H1 (cell line): Measurements from ENCODE around the gene CLCA1. TPM values are rescaled to one million over a fixed set of nuclear protein-coding genes. Genes with fewer than 3 reads are reported as not detected.

Experiments used
- CTCF ChIA-PET: fragments of 300-600 bp; sonication (Branson Sonifier 250); formaldehyde crosslinking; loops from one replicate; lab custom pipeline; 2021; ENCODE audit not compliant: partially characterized antibody; lab: Charles Lee
- POLR2A ChIA-PET: fragments of 300-600 bp; sonication (Branson Sonifier 250); formaldehyde crosslinking; loops from one replicate; lab custom pipeline; 2021; ENCODE audit warnings: inconsistent platforms; ENCODE audit not compliant: partially characterized antibody; lab: Charles Lee
- DNase-seq, 2 experiments: peaks; one replicate each; pipeline versions ENCODE4 v3.0.0 to v3.0.0-alpha.2; 2010 to 2022; ENCODE audit warnings: low spot score in 2 of 2, low read depth in 1 of 2, mixed read lengths in 1 of 2
- FAIRE-seq: peaks from 2 replicates; lab custom pipeline; 2011; peaks lifted over from hg19 to GRCh38; lab: Jason Lieb, UNC
- H2AFZ ChIP-seq: 2 replicates; pipeline ENCODE4 v1.8.1; 2012; ENCODE audit warnings: low read length, inconsistent platforms
- H2AK5ac ChIP-seq: 2 replicates; pipeline ENCODE4 v1.6.1; 2013; ENCODE audit warnings: low read depth, low read length
- H2BK120ac ChIP-seq: replicated peaks from 2 replicates; pipeline ENCODE3; 2013; ENCODE audit warnings: low read depth, low read length, inconsistent platforms
- H2BK12ac ChIP-seq: 2 replicates; pipeline ENCODE4 v1.6.1; 2013; ENCODE audit warnings: low read depth, low read length
- H2BK15ac ChIP-seq: 2 replicates; pipeline ENCODE4 v1.6.1; 2013; ENCODE audit warnings: low read length
- H2BK20ac ChIP-seq: 2 replicates; pipeline ENCODE4 v1.6.1; 2013; ENCODE audit warnings: low read length
- H2BK5ac ChIP-seq: 2 replicates; pipeline ENCODE4 v1.6.1; 2013; ENCODE audit warnings: low read depth, low read length
- H3K14ac ChIP-seq: 2 replicates; pipeline ENCODE4 v1.6.1; 2013; ENCODE audit warnings: inconsistent platforms; ENCODE audit not compliant: insufficient read length
- H3K18ac ChIP-seq: 2 replicates; pipeline ENCODE4 v1.6.1; 2013; ENCODE audit warnings: low read length; ENCODE audit errors: extremely low read depth
- H3K23ac ChIP-seq: 2 replicates; pipeline ENCODE4 v1.6.1; 2013; ENCODE audit warnings: inconsistent platforms; ENCODE audit not compliant: insufficient read length
- H3K23me2 ChIP-seq: 2 replicates; pipeline ENCODE4 v1.6.1; 2013; ENCODE audit warnings: low read depth, low read length
- H3K27ac ChIP-seq: 2 replicates; pipeline ENCODE4 v1.6.1; 2011; ENCODE audit warnings: low read depth, low read length, inconsistent platforms
- H3K27me3 ChIP-seq, 4 experiments: replicated peaks in 1 of 4; 1 replicate in 1 of 4; 2 replicates in 3 of 4; pipeline versions ENCODE4 v1.6.1 to v1.8.1; 2011 to 2013; ENCODE audit warnings: low read length in 3 of 4, mild to moderate bottlenecking in 3 of 4, inconsistent platforms in 2 of 4, mixed read lengths in 2 of 4, moderate library complexity in 1 of 4; ENCODE audit not compliant: control insufficient read depth in 3 of 4, insufficient read depth in 3 of 4; ENCODE audit errors: extremely low read depth in 1 of 4
- H3K36me3 ChIP-seq, 4 experiments: 2 replicates each; pipeline versions ENCODE4 v1.6.1 to v1.8.1; 2011 to 2013; ENCODE audit warnings: mild to moderate bottlenecking in 4 of 4, low read length in 3 of 4, moderate library complexity in 2 of 4, control low read depth in 1 of 4, inconsistent platforms in 1 of 4; ENCODE audit not compliant: insufficient read depth in 4 of 4, control insufficient read depth in 2 of 4
- H3K4ac ChIP-seq: replicated peaks from 2 replicates; pipeline ENCODE3; 2013; ENCODE audit warnings: low read length, low read depth, mixed read lengths, inconsistent platforms; ENCODE audit not compliant: insufficient read length
- H3K4me1 ChIP-seq, 4 experiments: replicated peaks in 1 of 4; 1 replicate in 1 of 4; 2 replicates in 3 of 4; pipeline versions ENCODE4 v1.6.1 to v1.8.1; 2011 to 2013; ENCODE audit warnings: low read length in 3 of 4, inconsistent platforms in 2 of 4, mixed read lengths in 1 of 4; ENCODE audit not compliant: insufficient read depth in 4 of 4, control insufficient read depth in 3 of 4
- H3K4me2 ChIP-seq, 2 experiments: 2 replicates each; pipeline versions ENCODE4 v1.6.1 to v1.8.1; 2011 to 2013; ENCODE audit warnings: low read depth in 2 of 2, low read length in 2 of 2, control low read depth in 1 of 2, inconsistent platforms in 1 of 2, mild to moderate bottlenecking in 1 of 2; ENCODE audit not compliant: insufficient read depth in 1 of 2
- H3K4me3 ChIP-seq, 4 experiments: fragments of 200-600, 300-600 bp in 1 of 4; sonication (generic), shearing (Covaris generic), sonication (Bioruptor Twin) in 1 of 4; 2 replicates each; pipeline versions ENCODE4 v1.5.1 to v1.8.1; 2011 to 2016; ENCODE audit warnings: low read length in 4 of 4, low read depth in 3 of 4, control low read depth in 2 of 4, inconsistent platforms in 2 of 4, mild to moderate bottlenecking in 2 of 4, mixed read lengths in 1 of 4, moderate library complexity in 1 of 4; ENCODE audit not compliant: insufficient read depth in 2 of 4; ENCODE audit errors: extremely low read depth in 1 of 4
- H3K56ac ChIP-seq: replicated peaks from 2 replicates; pipeline ENCODE3; 2013; ENCODE audit warnings: low read depth, mild to moderate bottlenecking, mixed read lengths, low read length, inconsistent platforms; ENCODE audit not compliant: insufficient read length
- H3K79me1 ChIP-seq: 2 replicates; pipeline ENCODE4 v1.6.1; 2013; ENCODE audit warnings: low read depth, low read length, control low read depth
- H3K79me2 ChIP-seq, 2 experiments: 2 replicates each; pipeline versions ENCODE4 v1.6.1 to v1.8.1; 2012 to 2013; ENCODE audit warnings: low read length in 2 of 2, mild to moderate bottlenecking in 2 of 2, inconsistent platforms in 1 of 2; ENCODE audit not compliant: insufficient read depth in 2 of 2, control insufficient read depth in 1 of 2
- H3K9ac ChIP-seq, 4 experiments: replicated peaks in 1 of 4; 1 replicate in 1 of 4; 2 replicates in 3 of 4; pipeline versions ENCODE4 v1.6.1 to v1.8.1; 2011 to 2013; ENCODE audit warnings: low read depth in 3 of 4, low read length in 3 of 4, control low read depth in 2 of 4, mild to moderate bottlenecking in 2 of 4, moderate library complexity in 2 of 4, inconsistent platforms in 1 of 4; ENCODE audit errors: extremely low read depth in 1 of 4
- H3K9me3 ChIP-seq, 2 experiments: 2 replicates each; pipeline versions ENCODE4 v1.6.1 to v1.8.1; 2012 to 2013; ENCODE audit warnings: mild to moderate bottlenecking in 2 of 2, moderate library complexity in 2 of 2, control low read depth in 1 of 2, inconsistent platforms in 1 of 2, low read depth in 1 of 2, low read length in 1 of 2, mixed read lengths in 1 of 2; ENCODE audit not compliant: insufficient read depth in 2 of 2
- H4K20me1 ChIP-seq, 2 experiments: replicated peaks in 1 of 2; 2 replicates each; pipeline versions ENCODE3 to v1.8.1; 2011 to 2013; ENCODE audit warnings: inconsistent platforms in 2 of 2, low read length in 2 of 2, mild to moderate bottlenecking in 1 of 2; ENCODE audit not compliant: insufficient read depth in 2 of 2, control insufficient read depth in 1 of 2
- H4K5ac ChIP-seq: 2 replicates; pipeline ENCODE4 v1.6.1; 2013; ENCODE audit warnings: low read length, low read depth, mixed read lengths, inconsistent platforms; ENCODE audit not compliant: insufficient read length
- H4K8ac ChIP-seq: 2 replicates; pipeline ENCODE4 v1.8.0; 2013; ENCODE audit warnings: mild to moderate bottlenecking, moderate library complexity, low read length, inconsistent platforms; ENCODE audit not compliant: insufficient read depth; ENCODE audit errors: extremely low read depth
- H4K91ac ChIP-seq: replicated peaks from 2 replicates; pipeline ENCODE3; 2013; ENCODE audit warnings: low read length, mixed read lengths, inconsistent platforms; ENCODE audit not compliant: insufficient read length
- ATF2 ChIP-seq: IDR thresholded peaks from 2 replicates; pipeline ENCODE4 v1.6.1; 2012; ENCODE audit warnings: low read length, inconsistent platforms
- E2F6 ChIP-seq: IDR thresholded peaks from 2 replicates; pipeline ENCODE4 v1.6.1; 2012; ENCODE audit warnings: inconsistent platforms
- GTF2F1 ChIP-seq: IDR thresholded peaks from 2 replicates; pipeline ENCODE4 v1.6.1; 2012; ENCODE audit warnings: low read depth, low read length, improper control_type of control experiment, borderline replicate concordance
- JUN ChIP-seq: IDR thresholded peaks from 2 replicates; pipeline ENCODE4 v1.6.1; 2011; ENCODE audit warnings: low read depth, mild to moderate bottlenecking, improper control_type of control experiment, low read length
- SP1 ChIP-seq: IDR thresholded peaks from 2 replicates; pipeline ENCODE4 v1.6.1; 2011; ENCODE audit warnings: low read depth, low read length
- YY1 ChIP-seq: IDR thresholded peaks from 2 replicates; pipeline ENCODE4 v1.6.1; 2011; ENCODE audit warnings: low read depth, mild to moderate bottlenecking, low read length
- WGBS, 2 experiments: shearing (Covaris generic) in 1 of 2; methylation state at CpG; one replicate each; pipeline versions ENCODE4 v1.1.6 to v1.1.7; 2013 to 2015; ENCODE audit warnings: low lambda C conversion rate in 2 of 2, mixed read lengths in 2 of 2, inconsistent platforms in 1 of 2, low coverage in 1 of 2, missing lambda C conversion rate in 1 of 2; ENCODE audit not compliant: insufficient replicate concordance in 2 of 2, insufficient coverage in 1 of 2, insufficient read length in 1 of 2; ENCODE audit errors: extremely low coverage in 1 of 2, missing lambda C conversion rate in 1 of 2; 5-methylcytosine and 5-hydroxymethylcytosine counted together
- polyA plus RNA-seq, 7 experiments: library from polyadenylated mRNA; depleted of rRNA in 3 of 7; stranded (reverse) in 5 of 7; unstranded in 2 of 7; fragments of >200 nt in 5 of 7; fragments of 200-250 nt in 2 of 7; gene quantifications; 1 replicate in 5 of 7; 2 replicates in 1 of 7; 4 replicates in 1 of 7; pipeline versions ENCODE4 v1.2.1 to v1.2.3, GENCODE V29; 2011 to 2013; ENCODE audit warnings: missing spikeins in 2 of 7, mixed read lengths in 2 of 7
- total RNA-seq: library from RNA; stranded (reverse); fragmentation: NEBNext Ultra II Directional; extraction: Animal tissue kit (Norgen Biotek cat#: 25700); gene quantifications from 2 replicates; pipeline ENCODE4 v1.2.1, GENCODE V29; 2021

The CLCA1 gene
- total and polyA plus RNA-seq, 2 of the 8 experiments (the other 6 are each of a cell fraction or from before 2014, with no cell fraction given), result not detected

- Histone ChIP-seq H3K9me3 (peaks cover 4 to 8% of the 10 kb centered on the region in 2 experiments; a peak in 2 of 4 replicates), H2BK120ac (no peak overlapping the region), H3K18ac (no peak overlapping the region), H2BK12ac (no peak overlapping the region), H3K79me2 (no peaks in the 10 kb centered on the region), H3K4ac (no peak overlapping the region), H3K27ac (no peak overlapping the region), H2BK5ac (no peak overlapping the region), H4K91ac (no peak overlapping the region), H3K27me3 (no peaks in the 10 kb centered on the region), H2AFZ (no peak overlapping the region), H3K23me2 (no peaks in the 10 kb centered on the region), H2AK5ac (no peak overlapping the region), H3K4me1 (no peaks in the 10 kb centered on the region), H2BK20ac (no peak overlapping the region), H3K4me3 (no peak overlapping the region), H2BK15ac (no peak overlapping the region), H3K14ac (no peak overlapping the region), H3K36me3 (peaks cover 0 to 6% (median 0%) of the 10 kb centered on the region in 4 experiments; a peak in 1 of 8 replicates), H3K4me2 (no peak overlapping the region), H4K8ac (no peak overlapping the region), H3K79me1 (no peaks in the 10 kb centered on the region), H4K5ac (no peak overlapping the region), H4K20me1 (no peaks in the 10 kb centered on the region), H3K9ac (no peak overlapping the region), H3K56ac (no peak overlapping the region), H3K23ac (no peak overlapping the region)
- DNase-seq (no peak), FAIRE-seq (no peak)
- TF ChIP-seq GTF2F1, result no peak
- TF ChIP-seq ATF2, result no peak
- TF ChIP-seq SP1, result no peak
- no peak for TF ChIP-seq YY1
- no peak for TF ChIP-seq E2F6
- TF ChIP-seq JUN, result no peak
- ChIA-PET CTCF (interaction anchor here (0.6 to 2.6 kb wide), 2 partner anchors 14 to 48 kb away, joined by 3 to 10 read pairs; no protein-coding TSS in a partner anchor), POLR2A (no interaction called here)
- 83% methylated on average over 3 of the region's 3 CpGs; no CpG with 5 or more reads in 1 of the 2 experiments for WGBS, 2 experiments
Measured at GRCh38 chr1:86522240-86522639, 53.5 kb downstream of the CLCA1 start.
